AG04450 (cell line): Measurements from ENCODE around the gene ING3. TPM values are rescaled to one million over a fixed set of nuclear protein-coding genes. Genes with fewer than 3 reads are reported as not detected.

ENCODE experiments used
- CTCF ChIA-PET: fragments of 300-600, 350-600 bp; formaldehyde crosslinking; extraction: SDS; loops from one replicate; lab custom pipeline; 2022; ENCODE audit warnings: antibody characterized with exemption, inconsistent platforms; lab: Charles Lee
- POLR2A ChIA-PET: fragments of 350-600 bp; formaldehyde crosslinking; extraction: SDS; loops from one replicate; lab custom pipeline; 2021; ENCODE audit warnings: antibody characterized with exemption, inconsistent platforms; lab: Yijun Ruan, JAX
- DNase-seq: peaks from one replicate; pipeline ENCODE4 v3.0.0-alpha.2; 2011; ENCODE audit warnings: low read depth, low spot score
- H3K27ac ChIP-seq: one replicate; pipeline ENCODE4 v1.5.1; 2012; ENCODE audit warnings: low read depth, low read length, control low read depth
- H3K27me3 ChIP-seq: one replicate; pipeline ENCODE4 v1.6.0; 2012; ENCODE audit warnings: low read length; ENCODE audit not compliant: control insufficient read depth, insufficient read depth
- H3K4me3 ChIP-seq: 2 replicates; pipeline ENCODE4 v1.5.1; 2011; ENCODE audit warnings: mild to moderate bottlenecking, low read depth, low read length, control low read depth
- H3K9me3 ChIP-seq: 2 replicates; pipeline ENCODE4 v1.5.1; 2012; ENCODE audit warnings: low read length; ENCODE audit not compliant: control insufficient read depth, insufficient read depth
- CTCF ChIP-seq: IDR thresholded peaks from 2 replicates; pipeline ENCODE4 v1.5.1; 2011; ENCODE audit warnings: low read depth, low read length, control low read depth, inconsistent platforms
- polyA plus RNA-seq: library from polyadenylated mRNA; depleted of rRNA; stranded (reverse); fragments of >200 nt; gene quantifications from 2 replicates; pipeline ENCODE4 v1.2.3, GENCODE V29; 2011

The ING3 gene
- polyA plus RNA-seq, 1 experiment, result 14.5 TPM

DNA sequence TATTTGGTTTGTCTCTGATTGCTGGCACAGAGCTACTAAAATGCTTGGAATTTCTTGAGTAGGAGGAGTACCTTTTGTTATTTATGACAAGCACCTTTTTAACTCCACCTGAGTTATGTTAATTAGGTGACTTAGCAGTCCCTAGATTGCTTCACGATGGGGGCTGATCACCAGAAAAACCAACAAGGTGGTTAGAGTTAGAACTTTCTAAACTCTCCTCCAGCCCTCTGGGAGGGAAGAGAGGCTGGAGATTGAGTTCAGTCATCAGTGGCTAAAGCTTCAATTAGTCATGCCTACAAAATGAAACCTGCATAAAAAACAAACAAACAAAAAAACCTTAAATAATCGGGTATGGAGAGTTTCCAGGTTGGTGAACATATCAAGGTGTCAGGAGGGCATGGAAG, 23.6 kb upstream of the ING3 start:
- no peak overlapping the region for H3K4me3 ChIP-seq
- TF ChIP-seq CTCF, result no peak
- CTCF ChIA-PET, result interaction anchor here (0.7 to 1.4 kb wide), 4 partner anchors 14 to 631 kb away, joined by 3 to 7 read pairs (median 3); no protein-coding TSS in a partner anchor
- no peak for DNase-seq
- H3K27me3 ChIP-seq, result no peaks in the 10 kb centered on the region
- POLR2A ChIA-PET, result no interaction called here
- H3K27ac ChIP-seq, result no peak overlapping the region
- H3K9me3 ChIP-seq, result no peaks in the 10 kb centered on the region

DNA sequence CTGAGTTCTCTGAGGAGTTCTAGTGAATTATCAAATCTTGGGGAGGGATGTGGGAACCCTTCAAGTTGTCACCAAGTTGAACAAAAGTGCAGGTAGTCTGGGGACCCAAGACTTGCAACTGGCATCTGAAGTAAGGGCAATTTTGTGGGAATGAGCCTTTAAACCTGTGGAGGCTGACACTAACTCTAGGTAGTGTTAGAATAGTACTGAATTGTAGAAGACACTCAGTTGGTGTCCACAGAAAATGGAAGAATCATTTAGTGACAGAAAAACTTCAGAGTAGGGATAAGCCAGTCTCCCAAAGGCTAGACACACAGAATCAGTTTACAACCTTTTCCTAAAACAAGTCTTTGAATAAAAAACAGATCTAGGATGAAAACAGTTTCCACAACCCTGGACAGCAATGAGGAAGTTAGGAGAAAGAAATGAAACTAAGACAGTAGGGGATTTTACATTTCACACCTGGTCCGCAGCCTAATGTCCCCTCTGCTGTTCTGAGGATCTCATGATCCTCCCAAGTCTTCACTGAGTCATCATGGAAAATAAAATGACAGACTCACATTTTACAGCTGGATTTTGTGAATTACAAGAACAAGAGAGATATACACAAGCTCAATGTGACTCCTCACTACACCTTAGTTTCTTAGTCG, 23.0 kb upstream of the ING3 start:
- CTCF ChIA-PET, result interaction anchor here (0.7 to 1.4 kb wide), 3 partner anchors 122 to 631 kb away, joined by 3 to 7 read pairs (median 3); no protein-coding TSS in a partner anchor
- DNase-seq, result no peak
- TF ChIP-seq CTCF, result no peak
- POLR2A ChIA-PET, result no interaction called here
- Histone ChIP-seq H3K9me3 (no peaks in the 10 kb centered on the region), H3K4me3 (no peak overlapping the region), H3K27ac (no peak overlapping the region), H3K27me3 (no peaks in the 10 kb centered on the region)

GRCh38 chr7:120931243-120931642, 19.3 kb upstream of the ING3 start:
- POLR2A ChIA-PET, result no interaction called here
- no peak for DNase-seq
- Histone ChIP-seq H3K27me3 (no peaks in the 10 kb centered on the region), H3K27ac (no peak overlapping the region), H3K9me3 (no peaks in the 10 kb centered on the region), H3K4me3 (no peak overlapping the region)
- TF ChIP-seq CTCF, result no peak
- CTCF ChIA-PET, result interaction anchor here (0.6 to 2.0 kb wide), 3 partner anchors 25 to 139 kb away, joined by 4 to 11 read pairs (median 8); no protein-coding TSS in a partner anchor

DNA sequence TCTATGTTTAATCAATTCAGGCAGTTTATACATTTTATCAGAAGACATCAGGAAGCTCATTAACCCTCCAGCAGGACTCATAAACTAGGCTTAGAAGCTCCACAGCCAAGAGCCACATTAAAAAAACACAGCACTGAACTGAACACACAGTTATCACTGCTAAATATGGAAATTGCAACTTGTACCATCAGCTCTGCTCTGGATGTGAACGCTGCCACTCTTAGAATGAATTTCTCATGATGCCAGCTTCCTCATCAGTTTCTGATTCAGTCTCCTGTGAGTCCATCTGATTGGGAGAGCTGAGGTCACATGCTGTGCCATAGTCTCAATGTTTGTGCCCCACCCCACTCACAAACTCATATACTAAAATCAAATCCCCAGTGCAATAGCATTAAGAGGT, 17.1 kb upstream of the ING3 start:
- no peak for TF ChIP-seq CTCF
- Histone ChIP-seq H3K27ac (no peak overlapping the region), H3K9me3 (no peaks in the 10 kb centered on the region), H3K27me3 (no peaks in the 10 kb centered on the region), H3K4me3 (no peak overlapping the region)
- ChIA-PET POLR2A (no interaction called here), CTCF (interaction anchor here (1.6 kb wide), 2 partner anchors 127 to 142 kb away, joined by 5 to 7 read pairs; no protein-coding TSS in a partner anchor)
- DNase-seq, result no peak

DNA sequence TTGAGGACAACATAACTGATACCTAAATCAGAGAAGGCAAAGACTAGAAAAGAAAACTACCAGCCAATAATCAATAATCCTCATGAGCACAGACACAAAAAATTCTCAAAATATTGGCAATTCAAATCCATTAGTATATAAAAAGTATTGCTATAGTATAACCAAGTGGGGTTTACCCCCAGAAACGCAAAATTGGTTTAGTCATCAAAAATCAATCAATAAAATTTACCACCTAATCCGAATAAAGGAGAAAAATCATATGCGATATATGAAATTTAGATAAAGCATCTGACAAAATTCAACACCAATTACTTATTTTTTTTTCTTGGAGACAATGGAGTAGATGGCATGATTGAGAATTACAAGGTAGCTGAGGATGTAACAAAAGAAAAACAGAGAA, 11.2 kb upstream of the ING3 start:
- CTCF ChIA-PET, result interaction anchor here (1.1 to 3.1 kb wide), 3 partner anchors 133 to 147 kb away, joined by 3 to 20 read pairs (median 6); no protein-coding TSS in a partner anchor
- DNase-seq, result no peak
- Histone ChIP-seq H3K9me3 (no peaks in the 10 kb centered on the region), H3K27me3 (no peaks in the 10 kb centered on the region), H3K4me3 (no peak overlapping the region), H3K27ac (no peak overlapping the region)
- TF ChIP-seq CTCF, result no peak
- POLR2A ChIA-PET, result no interaction called here
